CD14-positive monocyte (primary cell): ENCODE results near the gene STX11. TPM values are rescaled to one million over a fixed set of nuclear protein-coding genes. Genes with fewer than 3 reads are reported as not detected.

Experiments used
- DNase-seq, 3 donors: peaks; one replicate each; pipeline ENCODE4 v3.0.0-alpha.2; 2011 to 2022
- H2AFZ ChIP-seq: 2 replicates; pipeline ENCODE4 v1.6.0; 2012; ENCODE audit warnings: mild to moderate bottlenecking, low read depth, low read length, inconsistent platforms; ENCODE audit not compliant: insufficient read depth, poor library complexity, severe bottlenecking
- H3K27ac ChIP-seq, 2 donors: 1 replicate in 1 of 2; 2 replicates in 1 of 2; pipeline ENCODE4 v1.5.1; 2012 to 2013; ENCODE audit warnings: low read length in 2 of 2, control low read depth in 1 of 2, inconsistent platforms in 1 of 2, low read depth in 1 of 2, mild to moderate bottlenecking in 1 of 2
- H3K27me3 ChIP-seq, 2 donors: one replicate each; pipeline versions ENCODE4 v1.6.0 to v1.6.1; 2011 to 2013; ENCODE audit warnings: low read length in 2 of 2; ENCODE audit not compliant: control insufficient read depth in 2 of 2, insufficient read depth in 2 of 2
- H3K36me3 ChIP-seq, 2 donors: replicated peaks in 1 of 2; 1 replicate in 1 of 2; 2 replicates in 1 of 2; pipeline versions ENCODE4 v1.5.1 to v1.6.1; 2012 to 2013; ENCODE audit warnings: low read length in 2 of 2, control low read depth in 1 of 2, inconsistent platforms in 1 of 2, mild to moderate bottlenecking in 1 of 2; ENCODE audit not compliant: insufficient read depth in 2 of 2, control insufficient read depth in 1 of 2
- H3K4me1 ChIP-seq, 2 donors: 1 replicate in 1 of 2; 2 replicates in 1 of 2; pipeline versions ENCODE4 v1.5.1 to v1.6.1; 2012 to 2013; ENCODE audit warnings: low read length in 2 of 2, control low read depth in 1 of 2, inconsistent platforms in 1 of 2, mild to moderate bottlenecking in 1 of 2, moderate library complexity in 1 of 2; ENCODE audit not compliant: insufficient read depth in 2 of 2, control insufficient read depth in 1 of 2
- H3K4me2 ChIP-seq: replicated peaks from 2 replicates; pipeline ENCODE3; 2012; ENCODE audit warnings: low read length, moderate library complexity, mild to moderate bottlenecking; ENCODE audit not compliant: poor library complexity, severe bottlenecking; ENCODE audit errors: extremely low read depth
- H3K4me3 ChIP-seq, 3 experiments: fragments of 200-600 bp in 1 of 3; sonication (generic) in 1 of 3; replicated peaks in 1 of 3; 1 replicate in 2 of 3; 2 replicates in 1 of 3; pipeline ENCODE4 v1.5.1; 2011 to 2013; ENCODE audit warnings: low read length in 3 of 3, mild to moderate bottlenecking in 3 of 3, control low read depth in 2 of 3, low read depth in 2 of 3, inconsistent platforms in 1 of 3, moderate library complexity in 1 of 3
- H3K79me2 ChIP-seq: 2 replicates; pipeline ENCODE4 v1.6.0; 2012; ENCODE audit warnings: mild to moderate bottlenecking, control low read depth, inconsistent platforms, low read length, moderate library complexity; ENCODE audit not compliant: insufficient read depth
- H3K9ac ChIP-seq: 2 replicates; pipeline ENCODE4 v1.6.0; 2017; ENCODE audit warnings: low read length, mild to moderate bottlenecking; ENCODE audit not compliant: insufficient read depth, poor library complexity, severe bottlenecking
- H3K9me3 ChIP-seq, 2 donors: replicated peaks in 1 of 2; 1 replicate in 1 of 2; 2 replicates in 1 of 2; pipeline versions ENCODE4 v1.5.1 to v1.6.1; 2012 to 2013; ENCODE audit warnings: low read length in 2 of 2, control low read depth in 1 of 2; ENCODE audit not compliant: control insufficient read depth in 1 of 2, insufficient read depth in 1 of 2
- H4K20me1 ChIP-seq: 2 replicates; pipeline ENCODE4 v1.6.0; 2012; ENCODE audit warnings: mild to moderate bottlenecking, low read length, control low read depth, moderate library complexity; ENCODE audit not compliant: insufficient read depth
- H3K27ac Mint-ChIP-seq, 7 donors: one replicate each; pipeline ENCODE4 v1.8.0; 2020; ENCODE audit warnings: mild to moderate bottlenecking in 7 of 7, mixed read lengths in 7 of 7, moderate library complexity in 6 of 7, inconsistent platforms in 2 of 7
- H3K27me3 Mint-ChIP-seq, 3 donors: one replicate each; pipeline ENCODE4 v1.8.0; 2021 to 2022; ENCODE audit warnings: low read depth in 3 of 3, mild to moderate bottlenecking in 3 of 3, mixed read lengths in 3 of 3, moderate library complexity in 3 of 3, inconsistent platforms in 1 of 3
- H3K36me3 Mint-ChIP-seq, 2 donors: one replicate each; pipeline ENCODE4 v1.8.0; 2020; ENCODE audit warnings: mixed read lengths in 2 of 2, inconsistent platforms in 1 of 2, mild to moderate bottlenecking in 1 of 2
- H3K4me1 Mint-ChIP-seq: one replicate; pipeline ENCODE4 v1.8.0; 2020; ENCODE audit warnings: mild to moderate bottlenecking, mixed read lengths
- H3K4me3 Mint-ChIP-seq, 2 donors: one replicate each; pipeline ENCODE4 v1.8.0; 2020; ENCODE audit warnings: mild to moderate bottlenecking in 2 of 2, mixed read lengths in 2 of 2, moderate library complexity in 1 of 2
- H3K9me3 Mint-ChIP-seq, 7 donors: one replicate each; pipeline ENCODE4 v1.8.0; 2020 to 2022; ENCODE audit warnings: mixed read lengths in 7 of 7, mild to moderate bottlenecking in 6 of 7, moderate library complexity in 6 of 7, inconsistent platforms in 2 of 7
- WGBS: methylation state at CpG from one replicate; pipeline ENCODE4 v1.1.5; 2013; ENCODE audit warnings: missing lambda C conversion rate; ENCODE audit not compliant: insufficient coverage; 5-methylcytosine and 5-hydroxymethylcytosine counted together
- intact Hi-C, 2 donors: fragments of 100-400 bp; cut with micrococcal nuclease; formaldehyde crosslinking; loops; one replicate each; pipeline versions ENCODE4 v1.15.0 to v1.15.1; 2023
- polyA plus RNA-seq, 3 donors: library from polyadenylated mRNA; depleted of rRNA in 1 of 3; unstranded in 2 of 3; stranded (reverse) in 1 of 3; fragments of 300-500 nt in 2 of 3; fragments of >200 nt in 1 of 3; fragmentation: Illumina TruSeq in 2 of 3; gene quantifications; 1 replicate in 2 of 3; 2 replicates in 1 of 3; pipeline ENCODE4 v1.2.3, GENCODE V29; 2012 to 2021
- TF ChIP-seq, protein P1 (sequence below): fragments of 200-600 bp; IDR thresholded peaks from one replicate; pipeline ENCODE4 v1.8.0; 2022; ENCODE audit warnings: antibody characterized with exemption, mild to moderate bottlenecking

The STX11 gene
- polyA plus RNA-seq, 3 donors = 276 to 372 (median 367) TPM

DNA sequence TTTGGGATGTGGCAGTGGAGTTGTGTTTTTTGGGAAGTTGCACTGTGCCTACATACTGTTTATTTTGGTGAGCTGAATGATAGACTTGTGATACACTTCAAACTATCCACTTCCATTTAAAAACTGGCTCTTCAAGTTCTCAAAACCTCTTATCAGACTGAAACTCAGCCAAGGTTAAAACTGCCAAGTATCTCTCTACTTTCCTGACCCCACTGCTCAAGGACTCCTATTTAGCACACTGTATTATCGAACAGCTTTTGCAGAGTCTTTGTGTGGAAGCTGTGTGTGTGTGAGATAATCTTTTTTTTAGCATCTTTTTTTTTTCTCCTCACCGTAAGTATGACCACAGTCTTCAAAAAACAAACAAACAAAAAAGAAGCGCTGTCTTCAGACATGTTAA is 21.1 kb downstream of the STX11 start:
- Mint-ChIP-seq H3K27me3 (peaks cover 0 to under 1% (median 0%) of the 10 kb centered on the region in 3 donors), H3K36me3 (peaks cover 79 to 94% of the 10 kb centered on the region in 2 donors), H3K27ac (no peak overlapping the region), H3K9me3 (no peaks in the 10 kb centered on the region), H3K4me1 (peaks cover 66% of the 10 kb centered on the region), H3K4me3 (no peak overlapping the region)
- no CpG with 5 or more reads among the region's 3 CpGs for WGBS
- H2AFZ ChIP-seq = no peak overlapping the region
- H3K4me1 ChIP-seq = peaks cover 39 to 67% of the 10 kb centered on the region in 2 donors
- TF ChIP-seq, protein P1, sequence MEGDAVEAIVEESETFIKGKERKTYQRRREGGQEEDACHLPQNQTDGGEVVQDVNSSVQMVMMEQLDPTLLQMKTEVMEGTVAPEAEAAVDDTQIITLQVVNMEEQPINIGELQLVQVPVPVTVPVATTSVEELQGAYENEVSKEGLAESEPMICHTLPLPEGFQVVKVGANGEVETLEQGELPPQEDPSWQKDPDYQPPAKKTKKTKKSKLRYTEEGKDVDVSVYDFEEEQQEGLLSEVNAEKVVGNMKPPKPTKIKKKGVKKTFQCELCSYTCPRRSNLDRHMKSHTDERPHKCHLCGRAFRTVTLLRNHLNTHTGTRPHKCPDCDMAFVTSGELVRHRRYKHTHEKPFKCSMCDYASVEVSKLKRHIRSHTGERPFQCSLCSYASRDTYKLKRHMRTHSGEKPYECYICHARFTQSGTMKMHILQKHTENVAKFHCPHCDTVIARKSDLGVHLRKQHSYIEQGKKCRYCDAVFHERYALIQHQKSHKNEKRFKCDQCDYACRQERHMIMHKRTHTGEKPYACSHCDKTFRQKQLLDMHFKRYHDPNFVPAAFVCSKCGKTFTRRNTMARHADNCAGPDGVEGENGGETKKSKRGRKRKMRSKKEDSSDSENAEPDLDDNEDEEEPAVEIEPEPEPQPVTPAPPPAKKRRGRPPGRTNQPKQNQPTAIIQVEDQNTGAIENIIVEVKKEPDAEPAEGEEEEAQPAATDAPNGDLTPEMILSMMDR = no peak
- no peak overlapping the region for H3K4me3 ChIP-seq
- no peak overlapping the region for H3K9ac ChIP-seq
- H3K4me2 ChIP-seq = no peak overlapping the region
- no peak overlapping the region for H3K27ac ChIP-seq
- H4K20me1 ChIP-seq = peaks cover 100% of the 10 kb centered on the region
- intact Hi-C loops = loop anchor here in 1 of 2 donors (5.0 kb wide), 1 partner anchor 46 kb away; no protein-coding TSS in a partner anchor
- H3K27me3 ChIP-seq = no peaks in the 10 kb centered on the region
- H3K79me2 ChIP-seq = peaks cover 100% of the 10 kb centered on the region
- DNase-seq = no peak
- H3K9me3 ChIP-seq = no peaks in the 10 kb centered on the region
- peaks cover 57 to 89% of the 10 kb centered on the region in 2 donors for H3K36me3 ChIP-seq

DNA sequence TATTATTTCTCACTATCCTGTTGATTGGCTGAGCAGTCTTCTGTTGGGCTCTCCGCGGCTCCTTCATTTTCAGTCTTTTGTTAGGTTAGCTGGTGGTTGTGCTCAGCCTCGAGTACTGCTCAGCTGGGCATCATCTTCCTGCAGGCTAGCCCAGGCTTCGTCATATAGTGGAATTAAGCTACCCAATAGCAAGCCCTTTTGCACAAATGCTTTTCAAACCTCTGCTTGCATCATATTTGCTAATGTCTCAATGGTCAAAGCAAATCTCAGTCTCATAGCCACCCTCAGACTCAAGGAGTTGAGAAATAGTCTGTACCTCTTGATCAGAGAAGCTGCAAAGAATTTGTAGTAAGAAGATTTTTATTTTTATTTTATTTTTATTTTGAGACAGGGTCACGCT is 23.7 kb downstream of the STX11 start:
- H3K79me2 ChIP-seq = peaks cover 100% of the 10 kb centered on the region
- no peaks in the 10 kb centered on the region for H3K27me3 Mint-ChIP-seq
- peaks cover 100% of the 10 kb centered on the region for H4K20me1 ChIP-seq
- H2AFZ ChIP-seq = no peak overlapping the region
- intact Hi-C loops = loop anchor here in 1 of 2 donors (5.0 kb wide), 1 partner anchor 43 kb away; no protein-coding TSS in a partner anchor
- H3K27ac ChIP-seq = peak overlapping the region in 1 of 2 donors; percentile 39
- WGBS = no CpG with 5 or more reads among the region's 5 CpGs
- H3K4me2 ChIP-seq = no peak overlapping the region
- TF ChIP-seq, protein P1 = no peak
- no peak overlapping the region for H3K4me3 Mint-ChIP-seq
- no peak overlapping the region for H3K9ac ChIP-seq
- H3K4me1 ChIP-seq = peaks cover 59 to 84% of the 10 kb centered on the region in 2 donors
- peaks cover 0 to 2% (median 0%) of the 10 kb centered on the region in 7 donors for H3K9me3 Mint-ChIP-seq
- H3K27ac Mint-ChIP-seq = peak overlapping the region; percentile 69 to 87 (median 82)
- H3K4me3 ChIP-seq = no peak overlapping the region
- peak; percentile 59 to 71 (median 62) for DNase-seq
- H3K9me3 ChIP-seq = no peaks in the 10 kb centered on the region
- H3K36me3 ChIP-seq = peaks cover 41 to 76% of the 10 kb centered on the region in 2 donors
- no peaks in the 10 kb centered on the region for H3K27me3 ChIP-seq
- peaks cover 80% of the 10 kb centered on the region for H3K4me1 Mint-ChIP-seq
- peaks cover 81 to 97% of the 10 kb centered on the region in 2 donors for H3K36me3 Mint-ChIP-seq
